GM23248 (cell line): ENCODE measurements around the gene TNFRSF4.

Experiments
- EZH2 ChIP-seq: fragments of 200-600 bp; sonication (generic); IDR thresholded peaks from 2 replicates; pipeline ENCODE4 v1.6.1; 2018; ENCODE audit warnings: antibody characterized with exemption, mild to moderate bottlenecking; ENCODE audit not compliant: insufficient read depth, poor library complexity, severe bottlenecking
- EZH2phosphoT487 ChIP-seq: fragments of 200-600 bp; sonication (generic); IDR thresholded peaks from 2 replicates; pipeline ENCODE4 v1.6.1; 2018; ENCODE audit warnings: antibody characterized with exemption, moderate library complexity, mild to moderate bottlenecking, low read depth; ENCODE audit not compliant: insufficient read depth

DNA sequence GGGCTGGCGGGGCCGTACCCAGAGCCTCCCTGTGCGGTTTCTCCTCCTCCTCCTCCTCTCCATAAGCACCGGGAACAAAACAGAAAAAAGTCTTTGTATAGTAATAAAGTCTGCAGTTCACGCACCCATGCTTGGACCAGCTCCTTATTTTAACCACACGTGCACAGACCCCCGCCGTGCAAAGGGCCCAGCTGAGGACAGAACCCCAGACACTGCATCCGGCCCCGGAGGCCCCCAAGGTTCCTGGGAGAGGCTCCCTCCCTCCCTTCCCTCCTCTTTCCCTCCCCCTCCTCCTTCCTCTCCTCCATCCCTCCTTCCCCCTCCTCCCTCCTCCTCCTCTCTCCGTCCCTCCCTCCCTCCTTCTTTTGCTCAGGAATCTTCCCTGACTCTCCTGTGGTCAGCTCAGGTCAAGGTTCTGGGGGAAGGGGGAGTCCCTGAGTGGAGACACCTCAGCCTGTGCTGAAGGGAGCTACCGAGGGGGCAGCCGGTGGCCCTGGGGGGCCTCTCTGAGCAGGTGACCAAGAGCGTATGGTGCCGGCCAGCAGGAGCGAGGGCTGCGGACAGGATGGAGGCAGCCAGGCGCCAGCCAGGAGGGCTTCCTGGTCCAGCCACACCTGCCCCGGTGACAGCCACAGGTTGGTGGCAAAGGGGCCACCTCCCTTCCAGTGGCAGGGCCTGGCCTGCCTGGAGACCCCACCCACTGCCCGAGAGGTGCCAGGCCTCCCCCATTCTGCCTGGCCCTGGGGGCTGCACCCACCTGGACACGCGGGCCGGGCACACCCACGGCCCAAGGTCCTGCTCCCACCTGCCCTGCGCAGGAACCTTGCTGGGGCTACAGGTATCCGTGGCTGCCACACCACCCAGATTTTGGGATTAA is 43.5 kb downstream of the TNFRSF4 start:
- TF ChIP-seq EZH2phosphoT487 (no peak), EZH2 (no peak)
